H7 (cell line): ENCODE data around the gene ACOT2. TPM values are rescaled to one million over a fixed set of nuclear protein-coding genes. Genes with fewer than 3 reads are reported as not detected.
"Not testable (repeated sequence)": the region's sequence is repeated elsewhere in the genome, so short reads cannot be mapped to it uniquely, and the experiment has no call there.

Source experiments
- DNase-seq: peaks from one replicate; pipeline ENCODE4 v3.0.0; 2012
- H3K27me3 ChIP-seq: 2 replicates; pipeline ENCODE4 v1.6.0; 2011; ENCODE audit warnings: mild to moderate bottlenecking, low read length; ENCODE audit not compliant: control insufficient read depth, insufficient read depth
- H3K36me3 ChIP-seq: replicated peaks from 2 replicates; pipeline ENCODE4 v1.5.1; 2011; ENCODE audit warnings: low read length; ENCODE audit not compliant: control insufficient read depth, insufficient read depth
- H3K4me3 ChIP-seq: 2 replicates; pipeline ENCODE4 v1.5.1; 2011; ENCODE audit warnings: low read depth, mild to moderate bottlenecking, control low read depth, low read length, moderate library complexity; ENCODE audit not compliant: insufficient read depth
- total RNA-seq: library from RNA; depleted of rRNA; stranded (reverse); fragments of >200 nt; shearing (Covaris generic); gene quantifications from 2 replicates; pipeline ENCODE4 v1.2.3, GENCODE V29; 2014

Gene ACOT2
- total RNA-seq, 1 experiment from 2014 or later, result 5.2 TPM

GRCh38 chr14:73558238-73558637, 10.8 kb upstream of the ACOT2 start:
- H3K36me3 ChIP-seq, DNase-seq, H3K27me3 ChIP-seq, H3K4me3 ChIP-seq: not testable (repeated sequence)

GRCh38 chr14:73562256-73562655, 6.8 kb upstream of the ACOT2 start:
- H3K36me3 ChIP-seq, H3K27me3 ChIP-seq, H3K4me3 ChIP-seq, DNase-seq: not testable (repeated sequence)

GRCh38 chr14:73562696-73563095, 6.3 kb upstream of the ACOT2 start:
- not testable (repeated sequence) for DNase-seq, H3K27me3 ChIP-seq, H3K36me3 ChIP-seq, H3K4me3 ChIP-seq

- H3K4me3 ChIP-seq, H3K27me3 ChIP-seq, H3K36me3 ChIP-seq, DNase-seq: not testable (repeated sequence)
Observed at GRCh38 chr14:73566431-73566830, 2.6 kb upstream of the ACOT2 start.

DNA sequence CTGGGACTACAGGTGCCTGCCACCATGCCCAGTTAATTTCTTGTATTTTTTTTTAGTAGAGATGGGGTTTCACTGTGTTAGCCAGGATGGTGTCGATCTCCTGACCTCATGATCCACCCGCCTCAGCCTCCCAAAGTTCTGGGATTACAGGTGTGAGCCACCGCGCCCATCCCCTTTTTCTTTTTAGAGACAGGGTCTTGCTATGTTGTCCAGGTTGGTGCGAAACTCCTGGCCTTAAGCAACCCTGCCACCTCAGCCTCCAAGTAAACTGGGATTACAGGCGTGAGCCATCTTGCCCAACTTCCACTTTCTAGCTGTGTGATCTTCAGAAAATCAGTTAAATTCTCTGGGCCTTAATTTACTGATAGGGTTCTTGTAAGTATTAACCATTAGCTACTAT, 2.1 kb upstream of the ACOT2 start:
- H3K27me3 ChIP-seq, DNase-seq, H3K4me3 ChIP-seq, H3K36me3 ChIP-seq: not testable (repeated sequence)

DNA sequence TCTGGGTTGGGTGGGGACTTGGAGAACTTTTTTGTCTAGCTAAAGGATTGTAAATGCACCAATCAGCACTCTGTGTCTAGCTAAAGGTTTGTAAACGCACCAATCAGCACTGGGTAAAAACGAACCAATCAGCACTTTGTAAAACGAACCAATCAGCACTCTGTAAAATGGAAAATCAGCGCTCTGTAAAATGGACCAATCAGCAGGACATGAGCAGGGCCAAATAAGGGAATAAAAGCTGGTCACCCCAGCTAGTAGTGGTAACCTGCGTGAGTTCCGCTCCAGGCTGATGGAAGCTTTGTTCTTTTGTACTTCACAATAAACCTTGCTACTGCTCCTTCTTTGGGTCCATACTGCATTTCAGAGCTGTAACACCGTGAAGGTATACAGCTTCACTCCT, 1.7 kb upstream of the ACOT2 start:
- Histone ChIP-seq H3K36me3 (no peaks in the 10 kb centered on the region), H3K27me3 (no peaks in the 10 kb centered on the region), H3K4me3 (no peak overlapping the region)
- DNase-seq, result peak; percentile 5

GRCh38 chr14:73567951-73568885, 795 bp upstream of the ACOT2 start:
- no peaks in the 10 kb centered on the region for H3K27me3 ChIP-seq

DNA sequence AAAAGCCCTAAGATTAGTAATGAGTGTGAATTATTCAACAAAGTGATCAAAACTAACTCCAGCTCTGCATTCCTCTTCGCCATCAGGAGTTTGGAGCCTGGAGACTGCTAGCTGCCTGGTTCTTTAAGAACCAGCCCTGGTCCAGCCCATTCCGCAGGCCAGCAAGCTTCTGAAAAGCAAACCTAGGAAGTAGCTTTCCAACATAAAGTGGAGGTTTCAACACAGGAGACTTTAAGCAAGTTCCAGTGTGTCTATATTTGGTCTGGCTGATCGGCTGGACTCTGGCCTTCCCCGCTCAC, 178 bp upstream of the ACOT2 start:
- DNase-seq, H3K27me3 ChIP-seq, H3K36me3 ChIP-seq: not testable (repeated sequence)
- peak overlapping the region; percentile 42 for H3K4me3 ChIP-seq

More at GRCh38 chr14:73567951-73568885, 795 bp upstream of the ACOT2 start:
- H3K36me3 ChIP-seq, result no peaks in the 10 kb centered on the region
- no peak overlapping the region for H3K4me3 ChIP-seq
- DNase-seq, result peak; percentile 16

DNA sequence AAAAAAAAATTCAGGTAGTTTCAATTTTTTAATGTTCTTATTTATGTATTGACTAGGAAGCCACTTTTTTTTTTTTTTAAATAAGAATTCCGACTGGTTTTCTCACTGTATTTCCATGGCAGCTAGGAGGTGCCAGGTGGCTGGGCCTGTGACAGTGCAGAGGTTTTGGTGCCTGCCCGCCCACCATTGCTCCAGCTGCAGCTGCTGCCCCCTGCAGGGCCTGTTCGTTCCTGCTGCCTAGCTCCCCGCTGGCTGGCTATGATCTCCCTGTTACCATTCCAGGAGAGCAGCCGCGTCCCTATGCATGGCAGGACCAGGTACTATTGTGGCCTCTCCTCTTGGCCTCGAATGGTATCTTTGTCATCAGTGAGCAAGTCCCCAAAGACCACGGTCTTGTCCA, 1.9 kb downstream of the ACOT2 start:
- H3K27me3 ChIP-seq, H3K4me3 ChIP-seq, H3K36me3 ChIP-seq: not testable (repeated sequence)
- peak; percentile 80 for DNase-seq

DNA sequence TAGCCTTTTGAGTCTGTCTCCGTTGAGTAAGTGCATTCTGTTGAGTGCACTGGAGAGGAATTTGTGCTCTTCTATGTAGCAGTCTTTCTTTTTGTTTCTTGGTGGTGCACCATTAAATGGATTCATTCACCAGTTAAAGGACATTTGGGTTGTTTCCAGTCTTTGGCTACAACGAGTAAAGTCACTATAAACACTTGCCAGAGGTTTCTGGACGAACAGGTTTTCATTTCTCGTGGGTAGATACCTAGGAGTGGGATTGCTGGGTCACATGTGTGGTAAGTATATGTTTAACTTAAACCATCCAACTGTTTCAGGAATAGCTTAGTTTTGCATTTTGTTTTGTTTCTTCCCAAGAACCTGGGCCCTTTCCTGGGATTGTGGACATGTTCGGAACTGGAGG, 4.0 kb downstream of the ACOT2 start:
- not testable (repeated sequence) for H3K4me3 ChIP-seq, H3K27me3 ChIP-seq, DNase-seq, H3K36me3 ChIP-seq

DNA sequence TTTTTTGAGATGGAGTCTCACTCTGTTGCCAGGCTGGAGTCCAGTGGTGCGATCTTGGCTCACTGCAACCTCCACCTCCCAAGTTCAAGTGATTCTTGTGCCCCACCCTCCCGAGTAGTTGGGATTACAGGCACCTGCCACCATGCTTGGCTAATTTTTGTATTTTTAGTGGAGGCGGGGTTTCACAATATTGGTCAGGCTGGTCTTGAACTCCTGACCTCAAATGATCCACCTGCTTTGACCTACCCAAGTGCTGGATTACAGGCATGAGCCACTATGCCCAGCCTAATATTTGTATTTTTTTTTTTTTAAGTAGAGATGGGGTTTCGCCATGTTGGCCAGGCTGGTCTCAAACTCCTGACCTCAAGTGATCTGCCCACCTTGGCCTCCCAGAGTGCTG, 4.7 kb downstream of the ACOT2 start:
- not testable (repeated sequence) for H3K27me3 ChIP-seq, DNase-seq, H3K4me3 ChIP-seq, H3K36me3 ChIP-seq

DNA sequence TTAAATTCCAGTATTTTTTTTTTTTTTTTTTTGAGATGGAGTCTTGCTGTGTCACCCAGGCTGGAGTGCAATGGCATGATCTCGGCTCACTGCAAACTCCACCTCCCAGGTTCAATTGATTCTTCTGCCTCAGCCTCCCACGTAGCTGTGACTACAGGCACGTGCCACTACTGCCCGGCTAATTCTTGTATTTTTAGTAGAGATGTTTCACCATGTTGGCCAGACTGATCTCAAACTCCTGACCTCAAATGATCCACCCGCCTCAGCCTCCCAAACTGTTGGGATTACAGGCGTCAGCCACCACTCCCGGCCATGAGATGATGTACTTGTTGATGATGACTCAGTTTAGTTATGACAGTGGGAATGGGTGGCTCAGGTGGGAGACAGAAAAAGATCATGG, 5.2 kb downstream of the ACOT2 start:
- DNase-seq, H3K27me3 ChIP-seq: not testable (repeated sequence)

GRCh38 chr14:73576391-73576790, 7.4 kb downstream of the ACOT2 start:
- H3K36me3 ChIP-seq, result no peaks in the 10 kb centered on the region; the same call in 1 of the 2 replicates
- no peak overlapping the region for H3K4me3 ChIP-seq
- no peak for DNase-seq
- no peaks in the 10 kb centered on the region for H3K27me3 ChIP-seq

More for the DNA sequence above, 5.2 kb downstream of the ACOT2 start:
- not testable (repeated sequence) for H3K4me3 ChIP-seq, H3K36me3 ChIP-seq

GRCh38 chr14:73577214-73577613, 8.2 kb downstream of the ACOT2 start:
- DNase-seq, H3K4me3 ChIP-seq, H3K27me3 ChIP-seq, H3K36me3 ChIP-seq: not testable (repeated sequence)

DNA sequence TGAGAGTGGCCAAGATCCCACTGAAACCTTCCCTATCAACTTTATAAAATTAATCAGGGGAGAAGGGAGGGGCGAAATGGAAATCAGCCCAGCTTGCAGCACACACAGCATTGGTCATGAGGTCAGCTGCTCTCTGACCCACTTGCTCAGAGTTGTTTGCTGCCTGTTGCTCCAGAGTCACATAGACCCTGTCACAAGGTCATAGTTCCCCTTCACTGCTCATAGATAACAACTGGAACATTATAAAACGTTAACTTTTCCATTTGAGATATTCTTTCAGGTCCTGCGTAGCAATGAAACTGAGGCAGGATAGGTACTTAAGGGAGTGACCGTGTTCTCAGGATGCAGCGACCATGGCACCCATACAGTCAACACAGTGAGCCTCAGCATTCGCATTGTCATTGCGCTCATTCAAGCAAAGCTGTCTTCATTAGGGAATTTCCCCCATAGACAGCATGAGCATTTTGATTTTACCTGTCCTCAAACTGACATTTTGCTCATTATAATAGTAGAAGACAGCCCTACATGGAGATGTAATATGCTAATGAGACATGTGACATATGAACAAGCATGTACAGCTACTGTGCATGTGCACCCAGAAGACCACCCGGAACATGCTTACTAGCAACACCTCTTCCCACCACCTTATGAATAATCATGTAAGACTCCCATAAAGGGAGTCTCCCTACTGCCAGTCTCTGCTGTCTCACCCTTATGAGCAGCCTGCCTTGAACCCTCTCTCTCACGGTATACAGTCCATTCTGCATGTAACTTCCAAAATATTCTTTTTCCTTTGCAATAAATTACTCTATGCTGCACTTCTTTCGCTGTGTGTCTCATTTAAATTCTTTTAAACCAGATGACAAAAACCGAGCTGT, 13.3 kb downstream of the ACOT2 start:
- H3K27me3 ChIP-seq, H3K4me3 ChIP-seq, DNase-seq, H3K36me3 ChIP-seq: not testable (repeated sequence)
